ENCODE data around the gene CDK15. TPM values are rescaled to one million over a fixed set of nuclear protein-coding genes. Genes with fewer than 3 reads are reported as not detected.

The CDK15 gene
- total RNA-seq, 4 donors from 2014 or later: 0.75 to 3.6 (median 1.2) TPM

DNA sequence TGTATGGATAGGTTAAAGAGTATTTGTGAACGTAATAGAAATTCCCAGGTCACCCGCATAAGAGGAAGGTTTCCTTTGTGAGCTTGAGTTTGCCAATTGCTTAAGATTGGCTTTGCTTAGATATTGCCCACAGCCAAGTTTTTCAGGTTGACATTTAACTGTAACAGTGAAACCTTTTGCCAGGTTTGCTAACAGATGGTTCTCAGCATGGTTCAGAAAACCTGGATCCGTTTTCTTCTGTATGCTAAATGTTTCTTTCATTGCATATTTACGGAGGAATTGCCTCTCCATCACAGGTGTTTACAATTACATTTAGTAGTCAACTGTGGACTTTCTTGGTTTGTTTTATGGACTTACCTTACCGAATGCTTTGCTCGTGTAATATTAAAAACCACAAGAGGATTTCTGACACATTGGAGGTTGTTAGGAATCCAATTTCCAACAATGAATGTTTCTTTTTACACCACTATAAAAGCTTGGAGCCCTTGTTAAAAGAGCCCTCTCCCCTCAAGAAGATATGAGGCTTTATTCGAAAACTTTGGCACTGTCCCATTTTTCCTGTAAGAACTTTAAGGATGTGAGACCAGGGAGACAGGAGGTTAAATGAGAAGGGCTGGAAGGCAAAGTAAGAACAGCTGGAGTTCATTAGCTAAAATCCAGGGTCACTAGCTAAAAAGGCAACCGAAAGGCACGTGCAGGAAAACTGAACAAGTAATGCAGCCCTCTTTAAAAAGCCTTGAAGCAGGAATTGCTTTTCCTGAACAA is 7.8 kb downstream of the CDK15 start:
- TF ChIP-seq, protein P1, sequence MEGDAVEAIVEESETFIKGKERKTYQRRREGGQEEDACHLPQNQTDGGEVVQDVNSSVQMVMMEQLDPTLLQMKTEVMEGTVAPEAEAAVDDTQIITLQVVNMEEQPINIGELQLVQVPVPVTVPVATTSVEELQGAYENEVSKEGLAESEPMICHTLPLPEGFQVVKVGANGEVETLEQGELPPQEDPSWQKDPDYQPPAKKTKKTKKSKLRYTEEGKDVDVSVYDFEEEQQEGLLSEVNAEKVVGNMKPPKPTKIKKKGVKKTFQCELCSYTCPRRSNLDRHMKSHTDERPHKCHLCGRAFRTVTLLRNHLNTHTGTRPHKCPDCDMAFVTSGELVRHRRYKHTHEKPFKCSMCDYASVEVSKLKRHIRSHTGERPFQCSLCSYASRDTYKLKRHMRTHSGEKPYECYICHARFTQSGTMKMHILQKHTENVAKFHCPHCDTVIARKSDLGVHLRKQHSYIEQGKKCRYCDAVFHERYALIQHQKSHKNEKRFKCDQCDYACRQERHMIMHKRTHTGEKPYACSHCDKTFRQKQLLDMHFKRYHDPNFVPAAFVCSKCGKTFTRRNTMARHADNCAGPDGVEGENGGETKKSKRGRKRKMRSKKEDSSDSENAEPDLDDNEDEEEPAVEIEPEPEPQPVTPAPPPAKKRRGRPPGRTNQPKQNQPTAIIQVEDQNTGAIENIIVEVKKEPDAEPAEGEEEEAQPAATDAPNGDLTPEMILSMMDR (IDR thresholded peaks at IDR 0.05): no peak
- ATAC-seq (ENCODE audit: low FRiP score) (no peak), DNase-seq (ENCODE audit: low spot score) (no peak)

DNA sequence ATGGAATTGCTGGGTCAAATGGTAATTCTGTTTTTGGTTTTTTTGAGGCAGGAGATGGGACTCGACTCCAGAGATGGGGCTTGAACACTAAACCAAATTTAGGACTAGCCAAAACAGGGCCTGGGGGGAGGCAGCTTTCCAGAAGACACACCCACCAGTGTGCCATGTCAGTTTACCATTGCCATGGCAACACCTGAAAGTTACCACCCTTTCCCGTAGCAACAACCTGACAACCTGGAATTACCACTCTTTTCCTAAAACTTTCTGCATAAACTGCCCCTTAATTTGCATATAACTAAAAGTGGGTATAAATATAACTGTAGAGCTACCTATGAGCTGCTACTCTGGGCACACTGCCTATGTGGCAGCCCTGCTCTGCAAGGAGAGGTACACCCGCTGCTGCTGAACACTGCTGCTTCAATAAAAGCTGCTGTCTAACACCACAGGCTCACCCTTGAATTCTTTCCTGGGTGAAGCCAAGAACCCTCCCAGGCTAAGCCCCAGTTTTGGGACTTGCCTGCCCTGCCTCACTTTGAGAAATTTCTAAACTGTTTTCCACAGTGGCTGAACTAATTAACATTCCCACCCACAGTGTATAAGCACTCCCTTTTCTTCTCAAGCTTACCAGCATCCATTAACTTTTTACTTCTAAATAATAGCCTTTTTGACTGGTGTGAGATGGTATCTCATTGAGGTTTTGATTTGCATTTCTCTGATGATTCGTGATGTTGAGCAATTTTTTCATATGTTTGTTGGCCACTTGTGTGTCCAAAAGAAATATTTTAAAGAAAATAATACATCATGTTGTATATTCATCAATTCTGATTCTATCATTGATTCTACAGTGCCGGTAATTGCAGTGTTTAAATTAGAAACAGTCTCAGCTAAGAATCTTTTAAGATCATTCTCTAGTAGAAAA is 10.6 kb downstream of the CDK15 start:
- ATAC-seq (ENCODE audit: low FRiP score) (no peak), DNase-seq (ENCODE audit: low spot score) (no peak)
- TF ChIP-seq, protein P1 (IDR thresholded peaks at IDR 0.05): no peak

DNA sequence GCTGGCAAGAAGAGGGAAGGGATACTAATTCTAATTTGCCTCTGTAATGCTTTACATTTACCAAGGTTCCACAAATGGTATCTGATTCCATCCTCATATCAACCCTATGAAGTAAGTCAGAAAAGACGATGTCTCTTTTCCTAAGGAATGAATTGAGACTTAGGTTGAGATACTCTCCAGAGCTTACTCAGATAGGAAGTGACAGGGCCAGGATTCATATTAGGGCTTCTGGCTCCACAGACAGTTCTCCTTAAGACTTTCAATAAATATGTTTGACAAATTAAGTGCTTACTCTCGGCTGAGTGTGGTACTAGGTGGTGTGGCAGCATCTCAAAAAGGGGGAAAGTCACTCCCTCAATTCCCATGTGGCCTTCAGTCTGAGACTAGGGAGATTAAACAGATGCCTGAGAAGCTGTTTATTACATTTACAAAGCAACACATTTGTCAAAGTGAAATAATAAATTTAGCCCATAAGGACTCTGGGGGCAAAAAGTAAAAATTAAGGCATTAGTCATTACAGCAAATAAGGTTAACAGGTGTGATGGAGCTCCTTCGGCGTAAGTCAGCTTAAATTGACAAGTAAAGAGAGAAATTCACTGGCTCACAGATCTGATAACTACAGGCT is 14.2 kb downstream of the CDK15 start:
- no peak for ATAC-seq (ENCODE audit: low FRiP score)
- no peak for DNase-seq (ENCODE audit: low spot score)
- TF ChIP-seq, protein P1 (IDR thresholded peaks at IDR 0.05): no peak

DNA sequence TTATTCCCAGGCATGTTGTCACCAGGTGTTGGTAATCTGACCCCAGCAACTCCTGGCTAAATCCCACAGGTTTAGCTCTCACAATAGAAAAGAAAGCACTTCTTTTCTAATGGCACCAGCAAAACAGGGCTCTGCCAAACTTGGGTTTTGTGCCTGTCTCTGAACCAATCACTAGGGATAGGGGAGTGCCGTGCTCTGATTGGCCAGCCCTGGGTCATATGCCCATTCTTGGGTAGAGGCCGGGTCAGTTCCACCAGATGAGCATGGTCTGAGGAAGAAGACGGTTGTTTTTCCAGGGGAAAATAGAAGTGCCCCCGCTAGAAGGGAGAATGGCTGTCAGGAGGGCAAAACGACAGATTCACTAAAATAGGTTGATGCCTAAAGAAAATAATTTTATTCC is 14.7 kb downstream of the CDK15 start:
- DNase-seq (ENCODE audit: low spot score) (no peak), ATAC-seq (ENCODE audit: low FRiP score) (no peak)
- TF ChIP-seq, protein P1 (IDR thresholded peaks at IDR 0.05): no peak

DNA sequence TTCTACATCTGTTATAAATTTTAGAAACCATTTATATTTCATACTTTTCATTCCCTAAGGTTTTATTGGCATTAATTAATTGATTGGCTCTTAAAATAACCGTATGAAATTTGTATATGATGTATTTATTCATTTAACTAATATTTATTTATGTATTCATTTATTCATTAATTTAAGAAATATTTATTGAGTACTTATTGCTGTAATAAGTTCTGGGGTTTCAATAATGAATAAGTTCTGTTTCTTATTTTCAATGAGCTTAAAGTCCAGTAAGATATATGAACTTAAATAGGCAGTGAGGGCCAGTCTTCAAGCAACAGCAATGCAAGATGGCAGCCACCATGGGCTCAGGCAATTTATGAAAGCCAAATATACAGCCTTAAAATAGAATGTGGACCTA is 17.9 kb downstream of the CDK15 start:
- no peak for DNase-seq (ENCODE audit: low spot score)
- no peak for ATAC-seq (ENCODE audit: low FRiP score)
- TF ChIP-seq, protein P1 (IDR thresholded peaks at IDR 0.05): no peak

DNA sequence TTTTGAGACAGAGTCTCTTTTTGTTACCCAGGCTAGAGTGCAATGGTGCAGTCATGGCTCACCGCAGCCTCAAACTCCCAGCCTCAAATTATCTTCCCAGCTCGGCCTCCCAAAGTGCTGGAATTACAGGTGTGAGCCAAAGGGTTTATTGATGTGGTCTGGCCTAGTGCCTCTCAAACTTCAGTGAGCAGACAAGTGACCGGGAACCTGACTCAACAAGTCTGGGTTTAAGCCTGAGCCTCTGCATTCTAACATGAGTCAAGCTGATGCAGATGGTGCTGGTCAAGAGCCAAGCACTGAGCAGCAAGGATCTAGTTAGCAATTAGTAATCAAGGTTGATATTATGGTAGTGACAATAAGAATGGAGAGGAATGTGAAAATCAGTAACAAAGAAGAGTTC is 21.3 kb downstream of the CDK15 start:
- DNase-seq (ENCODE audit: low spot score) (no peak), ATAC-seq (ENCODE audit: low FRiP score) (no peak)
- TF ChIP-seq, protein P1 (IDR thresholded peaks at IDR 0.05): no peak

Measured in omental fat pad (tissue), 4 donors.